ENCODE results near the gene SYT3.
"Not testable (repeated sequence)": the region's sequence is repeated elsewhere in the genome, so short reads cannot be mapped to it uniquely, and the experiment has no call there.

DNA sequence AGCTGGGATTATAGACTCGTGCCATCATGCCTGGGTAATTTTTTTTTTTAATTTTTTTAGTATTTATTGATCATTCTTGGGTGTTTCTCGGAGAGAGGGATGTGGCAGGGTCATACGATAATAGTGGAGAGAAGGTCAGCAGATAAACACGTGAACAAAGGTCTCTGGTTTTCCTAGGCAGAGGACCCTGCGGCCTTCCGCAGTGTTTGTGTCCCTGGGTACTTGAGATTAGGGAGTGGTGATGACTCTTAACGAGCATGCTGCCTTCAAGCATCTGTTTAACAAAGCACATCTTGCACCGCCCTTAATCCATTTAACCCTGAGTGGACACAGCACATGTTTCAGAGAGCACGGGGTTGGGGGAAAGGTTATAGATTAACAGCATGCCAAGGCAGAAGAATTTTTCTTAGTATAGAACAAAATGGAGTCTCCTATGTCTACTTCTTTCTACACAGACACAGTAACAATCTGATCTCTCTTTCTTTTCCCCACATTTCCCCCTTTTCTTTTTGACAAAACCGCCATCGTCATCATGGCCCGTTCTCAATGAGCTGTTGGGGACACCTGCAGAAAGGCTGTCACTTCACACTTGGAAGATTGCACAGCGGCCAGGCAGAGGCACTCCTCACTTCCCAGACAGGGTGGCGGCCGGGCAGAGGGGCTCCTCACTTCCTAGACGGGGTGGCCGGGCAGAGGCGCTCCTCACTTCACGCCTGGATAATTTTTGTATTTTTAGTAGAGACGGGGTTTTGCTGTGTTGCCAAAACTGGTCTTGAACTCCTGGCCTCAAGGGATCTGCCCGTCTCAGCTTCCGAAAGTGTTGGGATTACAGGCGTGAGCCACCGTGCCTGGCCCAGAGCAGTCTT is 57.7 kb downstream of the SYT3 start:
- TF ChIP-seq, protein P1, sequence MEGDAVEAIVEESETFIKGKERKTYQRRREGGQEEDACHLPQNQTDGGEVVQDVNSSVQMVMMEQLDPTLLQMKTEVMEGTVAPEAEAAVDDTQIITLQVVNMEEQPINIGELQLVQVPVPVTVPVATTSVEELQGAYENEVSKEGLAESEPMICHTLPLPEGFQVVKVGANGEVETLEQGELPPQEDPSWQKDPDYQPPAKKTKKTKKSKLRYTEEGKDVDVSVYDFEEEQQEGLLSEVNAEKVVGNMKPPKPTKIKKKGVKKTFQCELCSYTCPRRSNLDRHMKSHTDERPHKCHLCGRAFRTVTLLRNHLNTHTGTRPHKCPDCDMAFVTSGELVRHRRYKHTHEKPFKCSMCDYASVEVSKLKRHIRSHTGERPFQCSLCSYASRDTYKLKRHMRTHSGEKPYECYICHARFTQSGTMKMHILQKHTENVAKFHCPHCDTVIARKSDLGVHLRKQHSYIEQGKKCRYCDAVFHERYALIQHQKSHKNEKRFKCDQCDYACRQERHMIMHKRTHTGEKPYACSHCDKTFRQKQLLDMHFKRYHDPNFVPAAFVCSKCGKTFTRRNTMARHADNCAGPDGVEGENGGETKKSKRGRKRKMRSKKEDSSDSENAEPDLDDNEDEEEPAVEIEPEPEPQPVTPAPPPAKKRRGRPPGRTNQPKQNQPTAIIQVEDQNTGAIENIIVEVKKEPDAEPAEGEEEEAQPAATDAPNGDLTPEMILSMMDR (IDR thresholded peaks at IDR 0.05) = not testable (repeated sequence)
- TF ChIP-seq POLR2A (IDR thresholded peaks at IDR 0.05) = not testable (repeated sequence)

Measured in Peyer's patch (tissue), 4 donors.